Urothelium cell line (cell line): ENCODE measurements around the gene ZNF185.

Experiments
- DNase-seq: peaks from one replicate; pipeline ENCODE4 v3.0.0; 2011; ENCODE audit warnings: low spot score, mixed read lengths
- FAIRE-seq: peaks from 2 replicates; lab custom pipeline; 2011; peaks lifted over from hg19 to GRCh38; lab: Jason Lieb, UNC

Gene ZNF185

GRCh38 chrX:152945021-152945979 is 47.4 kb downstream of the ZNF185 start:
- no peak for DNase-seq
- no peak for FAIRE-seq

GRCh38 chrX:152946681-152947080 is 48.8 kb downstream of the ZNF185 start:
- FAIRE-seq: no peak
- DNase-seq: no peak
